Esophagus muscularis mucosa (tissue), 3 donors: ENCODE measurements around the gene BTBD7.

ENCODE experiments used
- POLR2A ChIP-seq: fragments of 450-650 bp; IDR thresholded peaks from one replicate; pipeline ENCODE4 v1.6.1; 2017; ENCODE audit warnings: antibody characterized with exemption, moderate library complexity, mild to moderate bottlenecking, low read depth
- POLR2AphosphoS5 ChIP-seq, 2 donors: sonication (generic); formaldehyde crosslinking; IDR thresholded peaks; one replicate each; pipeline ENCODE4 v1.6.1; 2017; ENCODE audit warnings: antibody characterized with exemption in 2 of 2
- TF ChIP-seq, protein P1 (sequence below), 3 experiments: fragments of 200-600 bp in 2 of 3; fragments of 450-650 bp in 1 of 3; sonication (generic) in 2 of 3; IDR thresholded peaks; one replicate each; pipeline ENCODE4 v1.5.1; 2017 to 2019; ENCODE audit warnings: antibody characterized with exemption in 3 of 3, mild to moderate bottlenecking in 2 of 3, moderate library complexity in 1 of 3

DNA sequence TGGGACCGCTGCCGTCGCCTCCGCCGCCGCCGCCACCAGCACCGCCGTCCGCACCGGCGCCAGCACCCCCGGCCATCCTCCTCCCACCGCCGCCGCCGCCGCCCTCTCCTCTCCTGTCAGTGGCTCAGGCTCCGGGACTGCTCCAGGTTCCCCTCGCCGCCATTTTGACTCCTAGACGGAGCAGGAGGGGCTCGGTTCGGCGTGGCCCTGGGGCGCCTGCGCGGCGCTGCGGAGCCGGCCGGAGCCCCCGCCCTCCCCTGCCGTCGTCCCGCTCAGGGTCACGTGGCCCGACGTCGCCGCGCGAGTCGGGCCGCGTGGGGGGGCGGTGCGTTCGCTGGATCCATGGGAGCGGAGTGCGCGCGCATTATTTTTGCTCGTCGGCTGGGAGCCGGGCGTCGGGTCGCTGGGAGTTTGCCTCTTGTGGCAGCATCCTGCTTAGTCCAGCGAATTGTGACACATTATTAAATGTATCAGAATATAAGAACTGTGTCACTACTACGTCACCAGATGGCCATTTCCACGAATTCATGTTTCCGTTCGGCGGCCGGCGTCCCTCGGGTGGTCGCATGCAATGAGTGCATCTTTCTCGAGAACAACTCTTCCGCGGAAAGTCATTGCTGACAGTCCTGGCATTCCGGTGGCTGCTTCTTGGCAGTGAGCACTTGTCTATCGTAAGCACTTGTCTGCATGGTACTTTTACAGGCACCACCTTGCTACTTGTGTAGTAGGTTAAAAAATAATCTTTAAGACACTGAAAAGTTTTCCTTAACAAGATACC lies at the start of gene BTBD7:
- peak; percentile 80 to 83 for TF ChIP-seq POLR2AphosphoS5 (IDR thresholded peaks at IDR 0.05)
- TF ChIP-seq, protein P1, sequence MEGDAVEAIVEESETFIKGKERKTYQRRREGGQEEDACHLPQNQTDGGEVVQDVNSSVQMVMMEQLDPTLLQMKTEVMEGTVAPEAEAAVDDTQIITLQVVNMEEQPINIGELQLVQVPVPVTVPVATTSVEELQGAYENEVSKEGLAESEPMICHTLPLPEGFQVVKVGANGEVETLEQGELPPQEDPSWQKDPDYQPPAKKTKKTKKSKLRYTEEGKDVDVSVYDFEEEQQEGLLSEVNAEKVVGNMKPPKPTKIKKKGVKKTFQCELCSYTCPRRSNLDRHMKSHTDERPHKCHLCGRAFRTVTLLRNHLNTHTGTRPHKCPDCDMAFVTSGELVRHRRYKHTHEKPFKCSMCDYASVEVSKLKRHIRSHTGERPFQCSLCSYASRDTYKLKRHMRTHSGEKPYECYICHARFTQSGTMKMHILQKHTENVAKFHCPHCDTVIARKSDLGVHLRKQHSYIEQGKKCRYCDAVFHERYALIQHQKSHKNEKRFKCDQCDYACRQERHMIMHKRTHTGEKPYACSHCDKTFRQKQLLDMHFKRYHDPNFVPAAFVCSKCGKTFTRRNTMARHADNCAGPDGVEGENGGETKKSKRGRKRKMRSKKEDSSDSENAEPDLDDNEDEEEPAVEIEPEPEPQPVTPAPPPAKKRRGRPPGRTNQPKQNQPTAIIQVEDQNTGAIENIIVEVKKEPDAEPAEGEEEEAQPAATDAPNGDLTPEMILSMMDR (IDR thresholded peaks at IDR 0.05), result peak in 1 of 3 experiments; percentile 34
- TF ChIP-seq POLR2A, result no peak
